ENCODE data around the gene ZBTB7C. TPM values are rescaled to one million over a fixed set of nuclear protein-coding genes. Genes with fewer than 3 reads are reported as not detected.

Gene ZBTB7C
- total RNA-seq, 2 experiments from 2014 or later: not detected

DNA sequence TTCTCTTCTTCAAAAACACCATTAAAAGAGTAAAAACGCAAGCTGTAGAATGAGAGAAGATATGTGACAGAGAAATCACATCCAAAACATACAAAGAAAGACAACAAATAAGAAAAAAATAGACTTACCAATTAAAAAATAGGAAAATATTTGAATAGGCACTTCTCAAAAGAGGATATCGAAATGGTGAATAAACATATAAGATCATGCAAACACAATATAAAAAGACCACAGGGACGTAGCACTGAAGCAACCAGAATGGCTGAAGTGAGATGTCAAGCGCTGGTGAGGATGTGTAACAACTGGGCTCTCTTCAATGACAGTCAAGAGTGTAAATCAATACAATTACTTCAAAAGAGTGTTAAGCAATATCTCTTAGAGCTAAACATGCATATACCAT is 202.3 kb downstream of the ZBTB7C start:
- peaks cover 15% of the 10 kb centered on the region for H3K27me3 Mint-ChIP-seq
- ChIA-PET CTCF (no interaction called here), POLR2A (no interaction called here)
- H3K36me3 Mint-ChIP-seq (ENCODE audit: low read depth): no peaks in the 10 kb centered on the region
- intact Hi-C loops (cut with micrococcal nuclease): no loop called here
- DNase-seq (no peak), ATAC-seq (no peak)
- TF ChIP-seq CTCF (IDR thresholded peaks at IDR 0.05): no peak
- no peaks in the 10 kb centered on the region for H3K4me1 Mint-ChIP-seq (ENCODE audit: low read depth)
- H3K4me3 Mint-ChIP-seq: no peak overlapping the region
- no peak overlapping the region for H3K27ac Mint-ChIP-seq
- H3K9me3 Mint-ChIP-seq: no peaks in the 10 kb centered on the region

- H3K27me3 Mint-ChIP-seq: peaks cover 26% of the 10 kb centered on the region
- TF ChIP-seq CTCF (IDR thresholded peaks at IDR 0.05): no peak
- CTCF ChIA-PET: no interaction called here
- no peaks in the 10 kb centered on the region for H3K36me3 Mint-ChIP-seq (ENCODE audit: low read depth)
- POLR2A ChIA-PET: no interaction called here
- H3K4me1 Mint-ChIP-seq (ENCODE audit: low read depth): no peaks in the 10 kb centered on the region
- ATAC-seq (no peak), DNase-seq (no peak)
- no peak overlapping the region for H3K4me3 Mint-ChIP-seq
- no peak overlapping the region for H3K27ac Mint-ChIP-seq
- intact Hi-C loops (cut with micrococcal nuclease): no loop called here
- no peaks in the 10 kb centered on the region for H3K9me3 Mint-ChIP-seq
These were observed 205.1 kb downstream of the ZBTB7C start for GRCh38 chr18:48203961-48204666.

- Mint-ChIP-seq H3K36me3 (ENCODE audit: low read depth) (no peaks in the 10 kb centered on the region), H3K4me1 (ENCODE audit: low read depth) (no peaks in the 10 kb centered on the region), H3K27me3 (peaks cover 26% of the 10 kb centered on the region), H3K4me3 (no peak overlapping the region), H3K9me3 (no peaks in the 10 kb centered on the region), H3K27ac (no peak overlapping the region)
- intact Hi-C loops (cut with micrococcal nuclease): no loop called here
- no peak for DNase-seq
- no peak for TF ChIP-seq CTCF (IDR thresholded peaks at IDR 0.05)
- ChIA-PET POLR2A (no interaction called here), CTCF (no interaction called here)
- ATAC-seq: no peak
These were observed 205.8 kb downstream of the ZBTB7C start for GRCh38 chr18:48203288-48203945.

DNA sequence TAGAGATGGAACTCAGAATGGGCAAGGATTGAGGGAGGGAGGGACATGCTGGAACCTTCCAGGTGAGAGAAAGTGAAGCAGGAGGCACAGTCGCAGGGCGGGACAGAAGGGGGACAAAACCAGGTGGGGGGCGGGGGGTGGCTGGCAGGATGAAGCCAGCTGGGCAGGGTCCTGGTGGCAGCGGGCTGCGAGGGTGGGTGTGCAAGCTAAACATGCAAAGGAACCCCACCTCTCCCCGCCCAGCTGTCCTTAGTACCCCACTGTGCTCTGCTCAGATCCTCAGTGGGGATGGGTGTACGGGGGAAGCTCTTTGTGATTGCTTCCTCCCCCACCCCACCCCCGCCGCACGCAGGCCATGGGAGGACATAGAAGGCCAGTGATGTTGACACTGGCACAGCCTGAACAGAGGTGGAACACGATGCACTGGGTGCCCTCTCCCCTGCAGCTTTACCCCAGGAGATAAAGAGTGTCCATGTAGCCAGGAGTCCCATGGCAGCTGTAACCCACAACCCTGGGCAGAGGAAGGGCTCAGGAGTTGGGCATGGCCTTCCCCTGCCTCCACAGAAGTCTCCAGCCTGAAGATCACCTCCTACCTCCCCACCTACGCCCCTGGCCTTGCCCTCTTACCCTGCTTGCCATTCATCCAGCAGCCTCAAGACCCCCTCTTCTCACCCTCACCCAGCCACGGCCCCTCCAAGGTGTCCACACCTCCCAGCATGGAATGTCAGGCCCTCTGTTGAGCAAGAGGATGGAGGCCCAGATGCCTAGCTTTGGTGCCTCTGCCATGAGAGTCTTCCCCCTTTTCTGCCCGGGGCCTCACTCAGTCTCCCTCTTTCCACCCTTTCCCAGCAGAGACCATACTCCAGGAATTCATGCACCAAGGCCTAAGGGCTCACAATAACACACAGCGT is 206.6 kb downstream of the ZBTB7C start:
- intact Hi-C loops (cut with micrococcal nuclease): no loop called here
- Mint-ChIP-seq H3K36me3 (ENCODE audit: low read depth) (no peaks in the 10 kb centered on the region), H3K27me3 (peaks cover 27% of the 10 kb centered on the region), H3K9me3 (no peaks in the 10 kb centered on the region), H3K4me3 (no peak overlapping the region), H3K27ac (no peak overlapping the region), H3K4me1 (ENCODE audit: low read depth) (no peaks in the 10 kb centered on the region)
- ATAC-seq (no peak), DNase-seq (no peak)
- ChIA-PET POLR2A (no interaction called here), CTCF (no interaction called here)
- no peak for TF ChIP-seq CTCF (IDR thresholded peaks at IDR 0.05)

DNA sequence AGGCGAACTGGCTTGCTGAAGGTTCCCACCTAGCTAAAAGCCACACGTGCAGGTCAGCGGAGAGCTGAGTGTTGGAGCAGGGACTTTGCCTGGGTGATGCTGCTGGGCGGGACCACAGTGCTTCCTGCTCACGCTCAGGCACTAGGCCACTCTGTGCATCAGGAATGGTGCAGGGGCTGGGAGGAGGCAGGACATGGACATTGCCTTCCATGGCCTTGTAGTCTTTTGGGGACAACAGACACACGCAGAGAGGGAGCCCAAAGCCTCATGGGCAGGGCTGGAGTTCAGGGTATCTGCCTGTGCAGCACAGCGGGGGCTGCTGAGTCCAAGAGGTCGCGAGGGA is 207.2 kb downstream of the ZBTB7C start:
- Mint-ChIP-seq H3K27ac (no peak overlapping the region), H3K4me1 (ENCODE audit: low read depth) (no peaks in the 10 kb centered on the region), H3K9me3 (no peaks in the 10 kb centered on the region), H3K36me3 (ENCODE audit: low read depth) (no peaks in the 10 kb centered on the region), H3K27me3 (peaks cover 27% of the 10 kb centered on the region), H3K4me3 (no peak overlapping the region)
- no peak for ATAC-seq
- ChIA-PET POLR2A (no interaction called here), CTCF (no interaction called here)
- no peak for DNase-seq
- intact Hi-C loops (cut with micrococcal nuclease): no loop called here
- no peak for TF ChIP-seq CTCF (IDR thresholded peaks at IDR 0.05)

Measured in activated CD8-positive, alpha-beta T cell treated with anti-CD3 and anti-CD28 coated beads for 36 hours (primary cell).